SH-SY5Y (cell line): ENCODE measurements around the gene PTPRK.

Experiments used
- GATA2 ChIP-seq: IDR thresholded peaks from 2 replicates; pipeline ENCODE4 v1.6.1; 2011; ENCODE audit warnings: mild to moderate bottlenecking, low read depth, low read length
- GATA3 ChIP-seq: IDR thresholded peaks from 2 replicates; pipeline ENCODE4 v1.6.1; 2011; ENCODE audit warnings: low read depth, mild to moderate bottlenecking, low read length, moderate library complexity

GRCh38 chr6:128135325-128135724 is 385.1 kb downstream of the PTPRK start:
- no peak for TF ChIP-seq GATA2
- no peak for TF ChIP-seq GATA3
